Measurements from ENCODE around the gene CYTH3. TPM values are rescaled to one million over a fixed set of nuclear protein-coding genes. Genes with fewer than 3 reads are reported as not detected.
A peak's percentile ranks its signal among the peaks of the same experiment; 100 is the strongest.
"Not testable (repeated sequence)": the region's sequence is repeated elsewhere in the genome, so short reads cannot be mapped to it uniquely, and the experiment has no call there.

CYTH3 gene
- total RNA-seq, 1 donor from 2014 or later: 24.1 TPM

DNA sequence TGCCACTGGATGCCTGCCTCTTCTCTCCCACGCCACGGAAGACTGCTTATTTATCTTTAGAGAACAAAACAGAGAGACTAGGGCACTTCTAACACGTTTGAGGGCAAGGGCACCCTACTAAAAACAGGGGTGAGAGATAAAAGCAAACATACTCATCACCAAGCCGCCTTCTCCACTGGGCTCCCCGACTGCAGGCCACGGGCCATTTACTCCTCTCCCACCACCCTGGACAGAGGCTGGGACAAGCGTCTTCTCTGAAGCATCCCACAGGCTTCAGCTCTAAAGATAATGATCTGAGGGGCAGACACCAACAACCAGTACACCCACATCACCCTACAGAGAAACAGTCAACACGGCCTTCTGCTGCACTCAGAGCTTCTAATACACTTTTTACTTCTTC, 78.7 kb downstream of the CYTH3 start:
- Mint-ChIP-seq H3K4me3 (no peak overlapping the region), H3K27me3 (ENCODE audit: low read depth) (no peaks in the 10 kb centered on the region), H3K36me3 (ENCODE audit: low read depth) (no peaks in the 10 kb centered on the region), H3K9me3 (no peaks in the 10 kb centered on the region), H3K4me1 (peaks cover 34% of the 10 kb centered on the region), H3K27ac (ENCODE audit: unreplicated experiment) (no peak overlapping the region)
- TF ChIP-seq, protein P1, sequence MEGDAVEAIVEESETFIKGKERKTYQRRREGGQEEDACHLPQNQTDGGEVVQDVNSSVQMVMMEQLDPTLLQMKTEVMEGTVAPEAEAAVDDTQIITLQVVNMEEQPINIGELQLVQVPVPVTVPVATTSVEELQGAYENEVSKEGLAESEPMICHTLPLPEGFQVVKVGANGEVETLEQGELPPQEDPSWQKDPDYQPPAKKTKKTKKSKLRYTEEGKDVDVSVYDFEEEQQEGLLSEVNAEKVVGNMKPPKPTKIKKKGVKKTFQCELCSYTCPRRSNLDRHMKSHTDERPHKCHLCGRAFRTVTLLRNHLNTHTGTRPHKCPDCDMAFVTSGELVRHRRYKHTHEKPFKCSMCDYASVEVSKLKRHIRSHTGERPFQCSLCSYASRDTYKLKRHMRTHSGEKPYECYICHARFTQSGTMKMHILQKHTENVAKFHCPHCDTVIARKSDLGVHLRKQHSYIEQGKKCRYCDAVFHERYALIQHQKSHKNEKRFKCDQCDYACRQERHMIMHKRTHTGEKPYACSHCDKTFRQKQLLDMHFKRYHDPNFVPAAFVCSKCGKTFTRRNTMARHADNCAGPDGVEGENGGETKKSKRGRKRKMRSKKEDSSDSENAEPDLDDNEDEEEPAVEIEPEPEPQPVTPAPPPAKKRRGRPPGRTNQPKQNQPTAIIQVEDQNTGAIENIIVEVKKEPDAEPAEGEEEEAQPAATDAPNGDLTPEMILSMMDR (conservative IDR thresholded peaks at IDR 0.05): no peak
- DNase-seq (ENCODE audit: low read depth, low spot score): no peak

DNA sequence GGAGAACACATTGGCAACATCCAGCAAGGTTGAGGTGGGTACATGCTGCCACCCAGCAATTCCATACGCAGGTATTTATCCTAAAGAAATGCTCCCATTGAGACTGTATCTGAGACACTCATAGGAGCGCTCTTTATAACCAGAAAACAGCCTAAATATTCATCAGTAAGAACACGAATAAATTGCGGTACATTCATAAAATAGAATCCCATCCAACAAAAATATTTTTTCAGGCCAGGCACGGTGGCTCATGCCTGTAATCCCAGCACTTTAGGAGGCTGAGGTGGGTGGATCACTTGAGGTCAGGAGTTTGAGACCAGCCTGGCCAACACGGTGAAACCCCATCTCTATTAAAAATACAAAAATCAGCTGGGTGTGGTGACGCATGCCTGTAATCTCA, 81.9 kb downstream of the CYTH3 start:
- not testable (repeated sequence) for DNase-seq (ENCODE audit: low read depth, low spot score); H3K4me3 Mint-ChIP-seq; H3K27ac Mint-ChIP-seq (ENCODE audit: unreplicated experiment); H3K27me3 Mint-ChIP-seq (ENCODE audit: low read depth); H3K36me3 Mint-ChIP-seq (ENCODE audit: low read depth); H3K9me3 Mint-ChIP-seq
- peaks cover 48% of the 10 kb centered on the region for H3K4me1 Mint-ChIP-seq

DNA sequence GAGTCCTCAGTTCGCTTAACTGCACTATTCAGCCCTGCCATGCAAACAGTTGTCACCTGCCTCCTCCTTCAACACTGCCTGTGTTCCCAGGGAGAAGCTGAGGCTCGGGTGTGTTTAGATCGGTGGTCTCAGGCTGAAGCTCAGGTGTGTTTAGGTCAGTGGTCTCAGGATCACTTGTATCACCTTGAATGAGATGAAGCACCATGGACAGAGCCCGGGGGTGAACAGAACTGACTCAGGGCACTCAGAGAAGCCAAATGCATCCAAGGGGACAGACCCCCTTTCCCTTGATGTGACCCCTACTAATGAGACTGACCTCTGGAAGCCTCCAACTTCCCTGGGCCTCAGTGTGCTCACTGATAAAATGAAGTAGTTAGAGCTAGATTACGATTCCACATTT, 84.0 kb downstream of the CYTH3 start:
- Mint-ChIP-seq H3K9me3 (no peaks in the 10 kb centered on the region), H3K4me3 (no peak overlapping the region), H3K27ac (ENCODE audit: unreplicated experiment) (no peak overlapping the region), H3K27me3 (ENCODE audit: low read depth) (no peaks in the 10 kb centered on the region), H3K4me1 (peaks cover 44% of the 10 kb centered on the region), H3K36me3 (ENCODE audit: low read depth) (peaks cover 4% of the 10 kb centered on the region)
- TF ChIP-seq, protein P1 (conservative IDR thresholded peaks at IDR 0.05): no peak
- no peak for DNase-seq (ENCODE audit: low read depth, low spot score)

DNA sequence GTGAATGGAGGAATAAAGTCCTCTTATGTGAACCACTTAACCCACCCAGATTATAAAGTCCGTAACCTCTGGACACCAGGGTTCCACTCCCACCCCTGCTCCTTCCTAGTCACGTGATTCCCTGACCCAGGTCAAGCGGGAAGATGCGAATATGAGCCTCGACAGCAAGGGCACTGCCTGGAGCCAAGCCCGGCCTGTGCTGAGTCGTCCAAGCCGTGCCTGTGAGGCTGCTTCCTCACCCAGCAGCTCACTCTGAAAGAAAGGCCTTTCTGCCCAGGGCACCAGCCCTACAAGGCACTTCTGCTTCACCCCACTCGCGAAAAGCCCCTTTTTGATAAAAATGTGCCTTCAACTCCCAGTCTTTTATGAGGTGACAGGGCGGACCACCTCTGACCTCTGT, 85.8 kb downstream of the CYTH3 start:
- no peak for DNase-seq (ENCODE audit: low read depth, low spot score)
- H3K27ac Mint-ChIP-seq (ENCODE audit: unreplicated experiment): peak overlapping the region; percentile 82
- TF ChIP-seq, protein P1 (conservative IDR thresholded peaks at IDR 0.05): no peak
- peaks cover 42% of the 10 kb centered on the region for H3K4me1 Mint-ChIP-seq
- H3K36me3 Mint-ChIP-seq (ENCODE audit: low read depth): peaks cover 4% of the 10 kb centered on the region
- no peak overlapping the region for H3K4me3 Mint-ChIP-seq
- no peaks in the 10 kb centered on the region for H3K9me3 Mint-ChIP-seq
- no peaks in the 10 kb centered on the region for H3K27me3 Mint-ChIP-seq (ENCODE audit: low read depth)

DNA sequence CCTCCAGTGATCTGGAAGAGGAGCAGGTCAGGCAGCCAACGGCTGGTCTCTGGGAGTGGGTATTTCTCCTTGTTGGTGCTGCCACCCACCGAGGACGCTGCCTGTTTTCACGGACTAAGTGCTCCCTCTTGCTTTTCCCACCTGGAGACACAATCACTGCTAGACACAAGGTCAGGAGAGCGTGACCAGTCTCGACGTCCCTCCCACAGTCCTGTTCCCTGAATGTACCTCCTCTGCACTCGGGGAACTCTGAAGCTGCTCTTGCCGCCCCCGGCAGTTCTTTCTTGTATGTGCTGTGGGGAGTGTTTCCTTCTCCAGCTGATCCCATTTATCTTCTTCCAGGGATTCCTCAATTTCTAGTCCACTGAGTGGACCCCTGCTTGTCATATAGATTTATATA, 89.4 kb downstream of the CYTH3 start:
- H3K27me3 Mint-ChIP-seq (ENCODE audit: low read depth): no peaks in the 10 kb centered on the region
- peaks cover 32% of the 10 kb centered on the region for H3K4me1 Mint-ChIP-seq

DNA sequence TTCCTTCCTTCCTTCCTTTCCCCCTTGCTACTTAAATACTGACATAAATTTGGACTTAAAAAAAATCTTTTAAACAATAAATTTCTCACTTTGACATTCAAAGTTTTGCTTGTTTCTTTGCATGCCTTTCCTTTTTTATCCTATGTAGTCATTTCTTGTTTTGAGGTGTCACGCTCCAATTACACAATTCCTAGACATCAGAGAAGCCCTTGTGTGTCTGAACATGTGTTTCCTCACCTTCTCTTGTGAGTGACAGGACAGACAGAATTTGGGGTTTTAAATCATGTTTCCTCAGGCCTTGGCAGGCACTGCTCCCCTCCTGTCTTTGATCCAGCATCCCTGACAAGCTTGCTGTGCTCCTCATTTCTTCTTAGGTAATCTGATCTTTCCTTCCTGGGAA, 91.3 kb downstream of the CYTH3 start:
- TF ChIP-seq, protein P1 (conservative IDR thresholded peaks at IDR 0.05): no peak
- peaks cover 14% of the 10 kb centered on the region for H3K4me1 Mint-ChIP-seq
- no peak for DNase-seq (ENCODE audit: low read depth, low spot score)
- H3K27me3 Mint-ChIP-seq (ENCODE audit: low read depth): no peaks in the 10 kb centered on the region
- no peaks in the 10 kb centered on the region for H3K9me3 Mint-ChIP-seq
- H3K36me3 Mint-ChIP-seq (ENCODE audit: low read depth): no peaks in the 10 kb centered on the region
- no peak overlapping the region for H3K4me3 Mint-ChIP-seq
- H3K27ac Mint-ChIP-seq (ENCODE audit: unreplicated experiment): no peak overlapping the region

More for the DNA sequence above, 89.4 kb downstream of the CYTH3 start:
- Mint-ChIP-seq H3K9me3 (no peaks in the 10 kb centered on the region), H3K4me3 (no peak overlapping the region), H3K36me3 (ENCODE audit: low read depth) (peaks cover 4% of the 10 kb centered on the region), H3K27ac (ENCODE audit: unreplicated experiment) (no peak overlapping the region)
- TF ChIP-seq, protein P1 (conservative IDR thresholded peaks at IDR 0.05): no peak
- no peak for DNase-seq (ENCODE audit: low read depth, low spot score)
